GM12878 (cell line): ENCODE measurements around the gene COQ7. TPM values are rescaled to one million over a fixed set of nuclear protein-coding genes. Genes with fewer than 3 reads are reported as not detected.

Experiments used
- CREB1 ChIP-seq: IDR thresholded peaks from 2 replicates; pipeline ENCODE4 v1.6.1; 2012; ENCODE audit warnings: low read depth, mild to moderate bottlenecking, inconsistent platforms
- ETV6 ChIP-seq, 2 experiments: fragments of 450-650 bp in 1 of 2; IDR thresholded peaks in 1 of 2; conservative IDR thresholded peaks in 1 of 2; 2 replicates each; pipeline ENCODE4 v1.6.1; 2014; ENCODE audit warnings: antibody characterized with exemption in 1 of 2, borderline replicate concordance in 1 of 2, low read depth in 1 of 2, mild to moderate bottlenecking in 1 of 2, moderate library complexity in 1 of 2
- HDAC6 ChIP-seq: fragments of 200-600 bp; sonication (generic); IDR thresholded peaks from one replicate; pipeline ENCODE4 v1.8.0; 2017; ENCODE audit warnings: antibody characterized with exemption; ENCODE audit not compliant: unreplicated experiment
- HSF1 ChIP-seq: fragments of 150-350 bp; IDR thresholded peaks from 2 replicates; pipeline ENCODE4 v1.6.1; 2014; ENCODE audit warnings: mild to moderate bottlenecking, low read depth, low read length
- IKZF1 ChIP-seq: fragments of 450-650 bp; conservative IDR thresholded peaks from 2 replicates; pipeline ENCODE4 v1.6.1; 2017; ENCODE audit warnings: antibody characterized with exemption, mild to moderate bottlenecking
- MEF2A ChIP-seq: IDR thresholded peaks from 2 replicates; pipeline ENCODE4 v1.6.1; 2011; ENCODE audit warnings: low read depth, mild to moderate bottlenecking, low read length, moderate library complexity; ENCODE audit not compliant: insufficient read depth
- MYB ChIP-seq: fragments of 150-350 bp; IDR thresholded peaks from 2 replicates; pipeline ENCODE4 v1.6.1; 2014; ENCODE audit warnings: mild to moderate bottlenecking, low read depth, low read length, borderline replicate concordance
- NFYB ChIP-seq: IDR thresholded peaks from 2 replicates; pipeline ENCODE4 v1.6.1; 2011; ENCODE audit warnings: low read depth, mild to moderate bottlenecking, low read length, improper control_type of control experiment, moderate library complexity; ENCODE audit not compliant: insufficient read depth
- RUNX3 ChIP-seq: IDR thresholded peaks from 2 replicates; pipeline ENCODE4 v1.6.1; 2012; ENCODE audit warnings: low read length, inconsistent platforms
- SMAD5 ChIP-seq: IDR thresholded peaks from 2 replicates; pipeline ENCODE4 v1.6.1; 2016; ENCODE audit warnings: antibody characterized with exemption, low read depth
- SMARCA5 ChIP-seq: fragments of 450-650 bp; IDR thresholded peaks from 2 replicates; pipeline ENCODE4 v1.6.1; 2017; ENCODE audit warnings: mild to moderate bottlenecking
- SPI1 ChIP-seq: IDR thresholded peaks from 2 replicates; pipeline ENCODE4 v1.6.1; 2011; ENCODE audit warnings: low read depth, mild to moderate bottlenecking, low read length, moderate library complexity, borderline replicate concordance; ENCODE audit not compliant: insufficient read depth
- STAT1 ChIP-seq: fragments of 450-650 bp; conservative IDR thresholded peaks from 2 replicates; pipeline ENCODE4 v1.6.1; 2014; ENCODE audit warnings: antibody characterized with exemption, mild to moderate bottlenecking
- STAT3 ChIP-seq: IDR thresholded peaks from 2 replicates; pipeline ENCODE4 v1.6.1; 2011; ENCODE audit warnings: low read depth, low read length, improper control_type of control experiment
- SUZ12 ChIP-seq: fragments of 200-600 bp; sonication (generic); IDR thresholded peaks from one replicate; pipeline ENCODE4 v1.6.1; 2018; ENCODE audit warnings: antibody characterized with exemption, mild to moderate bottlenecking; ENCODE audit not compliant: unreplicated experiment
- YBX1 ChIP-seq: fragments of 450-650 bp; IDR thresholded peaks from 2 replicates; pipeline ENCODE4 v1.6.1; 2016; ENCODE audit warnings: antibody characterized with exemption
- ZNF217 ChIP-seq: fragments of 450-650 bp; IDR thresholded peaks from 2 replicates; pipeline ENCODE4 v1.6.1; 2017; ENCODE audit warnings: antibody characterized with exemption, mild to moderate bottlenecking
- ZNF24 ChIP-seq: fragments of 450-650 bp; IDR thresholded peaks from 2 replicates; pipeline ENCODE4 v1.6.1; 2017; ENCODE audit warnings: antibody characterized with exemption, mild to moderate bottlenecking
- polyA plus RNA-seq, 11 experiments: library from polyadenylated mRNA; depleted of rRNA in 4 of 11; unstranded in 6 of 11; stranded (reverse) in 5 of 11; fragments of >200 nt; fragmentation: Nextera tagmentation in 4 of 11; fragmentation: Illumina TruSeq in 1 of 11; extraction: Ambion mirVana in 4 of 11; extraction: Trizol in 1 of 11; gene quantifications; 1 replicate in 1 of 11; 2 replicates in 10 of 11; pipeline versions ENCODE4 v1.2.1 to v1.2.3, GENCODE V29; 2011 to 2016; ENCODE audit warnings: inconsistent platforms in 2 of 11, missing spikeins in 2 of 11, low read depth in 1 of 11
- total RNA-seq, 4 experiments: library from RNA; depleted of rRNA in 3 of 4; stranded (reverse); fragments of >200 nt in 3 of 4; fragmentation: Illumina TruSeq in 1 of 4; extraction: Trizol in 1 of 4; gene quantifications; 2 replicates each; pipeline versions ENCODE4 v1.2.1 to v1.2.3, GENCODE V29; 2013 to 2021
- TF ChIP-seq, protein P1 (sequence below): fragments of 450-650 bp; IDR thresholded peaks from 2 replicates; pipeline ENCODE4 v1.6.1; 2017; ENCODE audit warnings: low read depth, mild to moderate bottlenecking, moderate library complexity
- TF ChIP-seq, protein P2 (sequence below): IDR thresholded peaks from 2 replicates; pipeline ENCODE4 v1.6.1; 2011; ENCODE audit warnings: mild to moderate bottlenecking, low read depth, low read length, moderate library complexity; ENCODE audit not compliant: insufficient replicate concordance

The COQ7 gene
- total and polyA plus RNA-seq, 10 of the 15 experiments (the other 5 are each of a cell fraction or from before 2014, with no cell fraction given), result 3.2 to 21.9 (median 13.0) TPM

DNA sequence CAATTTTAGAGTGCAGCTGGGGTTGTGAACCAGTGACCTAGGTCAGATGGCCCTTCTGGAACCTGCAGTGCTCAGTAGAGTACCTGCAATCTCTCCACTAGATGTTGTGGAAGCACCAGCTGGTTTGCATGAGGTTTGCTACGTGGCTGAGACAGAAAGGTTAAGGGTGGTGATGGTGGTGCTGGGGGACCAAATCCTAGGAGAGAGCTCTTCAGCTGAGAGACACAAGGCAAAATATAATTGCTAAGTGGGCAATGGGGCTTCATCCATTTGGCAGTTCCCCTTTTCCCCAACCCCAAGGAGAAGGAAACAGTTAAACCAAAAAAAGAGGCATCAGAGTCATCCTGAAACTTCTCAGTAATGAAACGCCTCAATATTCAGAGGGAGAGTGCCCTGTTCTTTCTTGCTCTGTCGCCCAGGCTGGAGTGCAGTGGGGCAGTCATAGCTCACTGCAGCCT is 60.3 kb downstream of the COQ7 start (continued):
- no peak for TF ChIP-seq HDAC6
- no peak for TF ChIP-seq YBX1
- peak; percentile 40; the same call in 1 of the 2 replicates for TF ChIP-seq MEF2A
- TF ChIP-seq MYB, result no peak
- TF ChIP-seq SPI1, result peak; percentile 90
- TF ChIP-seq SUZ12, result no peak
- TF ChIP-seq RUNX3, result peak; percentile 85
- TF ChIP-seq NFYB, result no peak
- 0 out of 2 replicates have a peak, but pooled peaks have one; percentile 16 for TF ChIP-seq ZNF24
- TF ChIP-seq, protein P1, sequence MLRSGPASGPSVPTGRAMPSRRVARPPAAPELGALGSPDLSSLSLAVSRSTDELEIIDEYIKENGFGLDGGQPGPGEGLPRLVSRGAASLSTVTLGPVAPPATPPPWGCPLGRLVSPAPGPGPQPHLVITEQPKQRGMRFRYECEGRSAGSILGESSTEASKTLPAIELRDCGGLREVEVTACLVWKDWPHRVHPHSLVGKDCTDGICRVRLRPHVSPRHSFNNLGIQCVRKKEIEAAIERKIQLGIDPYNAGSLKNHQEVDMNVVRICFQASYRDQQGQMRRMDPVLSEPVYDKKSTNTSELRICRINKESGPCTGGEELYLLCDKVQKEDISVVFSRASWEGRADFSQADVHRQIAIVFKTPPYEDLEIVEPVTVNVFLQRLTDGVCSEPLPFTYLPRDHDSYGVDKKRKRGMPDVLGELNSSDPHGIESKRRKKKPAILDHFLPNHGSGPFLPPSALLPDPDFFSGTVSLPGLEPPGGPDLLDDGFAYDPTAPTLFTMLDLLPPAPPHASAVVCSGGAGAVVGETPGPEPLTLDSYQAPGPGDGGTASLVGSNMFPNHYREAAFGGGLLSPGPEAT, result peak; percentile 74
- TF ChIP-seq STAT1, result no peak
- no peak for TF ChIP-seq SMAD5
- 0 out of 2 replicates have a peak, but pooled peaks have one; percentile 14 for TF ChIP-seq CREB1
- TF ChIP-seq, protein P2, sequence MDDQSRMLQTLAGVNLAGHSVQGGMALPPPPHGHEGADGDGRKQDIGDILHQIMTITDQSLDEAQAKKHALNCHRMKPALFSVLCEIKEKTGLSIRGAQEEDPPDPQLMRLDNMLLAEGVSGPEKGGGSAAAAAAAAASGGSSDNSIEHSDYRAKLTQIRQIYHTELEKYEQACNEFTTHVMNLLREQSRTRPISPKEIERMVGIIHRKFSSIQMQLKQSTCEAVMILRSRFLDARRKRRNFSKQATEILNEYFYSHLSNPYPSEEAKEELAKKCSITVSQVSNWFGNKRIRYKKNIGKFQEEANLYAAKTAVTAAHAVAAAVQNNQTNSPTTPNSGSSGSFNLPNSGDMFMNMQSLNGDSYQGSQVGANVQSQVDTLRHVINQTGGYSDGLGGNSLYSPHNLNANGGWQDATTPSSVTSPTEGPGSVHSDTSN, result no peak
- peak; percentile 91 for TF ChIP-seq IKZF1
- peak; percentile 67; the same call in 1 of the 2 replicates for TF ChIP-seq SMARCA5
- TF ChIP-seq HSF1, result no peak
- TF ChIP-seq STAT3, result no peak
- TF ChIP-seq ETV6 (conservative IDR thresholded peaks at IDR 0.05 in 1 of 2, IDR thresholded peaks at IDR 0.05 in 1 of 2; ENCODE audit: borderline replicate concordance in 1 of 2, low read depth in 1 of 2), result peak in 1 of 2 experiments; percentile 86; a peak in 2 of 4 replicates
- TF ChIP-seq ZNF217, result no peak
